Glomerular visceral epithelial cell (primary cell): ENCODE data around the gene CHI3L1.

Source experiments
- DNase-seq: peaks from one replicate; pipeline ENCODE4 v3.0.0-alpha.2; 2016; ENCODE audit errors: extremely low spot score

CHI3L1 gene

DNA sequence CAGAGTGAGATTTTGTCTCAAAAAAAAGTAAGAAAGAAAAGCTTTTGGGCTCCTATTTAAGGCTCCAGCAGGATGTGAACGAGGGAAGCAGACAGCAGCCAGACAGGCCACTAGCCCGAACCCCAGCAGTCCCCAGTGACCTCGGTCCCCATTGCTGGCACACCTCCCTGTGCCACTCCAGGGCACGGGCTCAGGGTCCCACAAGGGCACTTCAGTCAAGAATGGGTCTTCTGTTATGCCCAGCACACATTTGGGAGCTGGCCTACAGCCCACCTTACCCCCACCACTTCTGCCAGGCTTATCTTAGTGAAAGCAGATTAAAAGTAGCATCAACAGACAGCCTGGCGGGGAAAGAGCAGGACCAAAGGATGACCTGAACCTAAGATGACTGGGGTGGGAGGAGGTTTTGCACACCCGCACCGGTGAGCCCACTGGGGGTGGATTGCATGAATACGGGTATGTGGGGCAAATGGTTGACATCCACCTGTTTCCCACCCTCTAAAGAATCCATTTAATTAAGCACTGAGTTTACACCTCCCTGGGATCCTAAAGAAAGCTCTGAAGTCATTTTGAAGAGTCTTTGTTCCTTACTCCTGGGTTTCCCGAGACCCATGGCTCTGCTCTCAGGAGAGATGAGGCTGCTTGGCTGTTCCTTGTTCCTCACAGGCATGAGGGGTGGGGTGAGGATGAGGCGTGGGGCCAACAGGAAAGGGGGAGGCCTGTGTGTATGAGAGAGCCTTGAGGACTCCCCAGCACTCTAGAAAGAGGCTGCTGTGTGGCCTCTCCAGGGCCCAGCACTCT, 4.7 kb downstream of the CHI3L1 start:
- DNase-seq, result no peak

DNA sequence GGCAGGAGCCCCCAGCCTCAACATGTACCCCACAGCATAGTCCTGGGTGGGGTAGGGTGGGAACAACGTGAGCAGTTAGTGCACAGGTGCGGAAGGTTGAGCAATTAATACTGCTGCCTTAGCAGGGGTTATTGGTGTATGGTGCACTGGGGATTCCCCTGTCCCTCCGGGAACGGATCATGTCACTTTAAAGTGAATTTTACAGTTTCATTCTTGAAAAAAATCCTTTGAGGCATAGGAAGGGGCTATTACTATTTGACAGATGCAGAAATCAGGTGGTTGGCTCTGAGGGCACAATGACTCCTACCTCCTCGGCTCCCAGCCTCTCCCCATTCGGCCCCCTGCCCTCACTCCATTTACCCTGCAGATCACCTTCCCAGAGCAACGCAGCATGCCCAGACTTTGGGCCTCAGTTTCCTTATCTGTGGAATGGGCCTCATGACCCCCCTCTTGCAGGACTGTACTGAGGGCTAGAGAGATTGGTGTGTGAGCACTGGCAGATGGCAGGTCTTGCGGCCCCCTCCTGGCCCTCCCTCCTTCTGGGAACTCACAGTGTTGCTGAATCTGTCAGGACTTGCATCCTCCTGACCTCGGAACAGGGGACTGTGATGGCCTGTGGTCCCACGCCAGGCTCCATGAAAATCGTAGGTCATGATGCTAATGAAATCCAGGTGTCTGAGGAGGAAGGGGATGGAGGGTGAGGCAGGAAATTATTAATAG, 5.7 kb downstream of the CHI3L1 start:
- no peak for DNase-seq

DNA sequence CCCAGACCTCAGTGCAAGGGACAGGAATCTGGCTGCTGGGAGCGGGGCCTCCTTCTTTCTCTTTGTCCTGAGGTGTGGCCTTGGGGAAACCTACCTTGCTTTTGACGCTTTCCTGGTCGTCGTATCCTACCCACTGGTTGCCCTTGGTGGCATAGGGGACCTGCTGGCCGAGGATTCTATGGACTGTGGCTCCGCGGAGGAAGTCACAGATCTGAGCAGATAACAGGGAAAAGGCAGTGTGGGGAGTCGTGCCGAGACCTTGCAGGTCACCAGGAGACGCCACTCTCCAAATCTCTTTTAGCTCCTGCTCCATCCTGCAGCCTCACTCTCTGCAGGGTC, 6.9 kb downstream of the CHI3L1 start:
- DNase-seq, result no peak

DNA sequence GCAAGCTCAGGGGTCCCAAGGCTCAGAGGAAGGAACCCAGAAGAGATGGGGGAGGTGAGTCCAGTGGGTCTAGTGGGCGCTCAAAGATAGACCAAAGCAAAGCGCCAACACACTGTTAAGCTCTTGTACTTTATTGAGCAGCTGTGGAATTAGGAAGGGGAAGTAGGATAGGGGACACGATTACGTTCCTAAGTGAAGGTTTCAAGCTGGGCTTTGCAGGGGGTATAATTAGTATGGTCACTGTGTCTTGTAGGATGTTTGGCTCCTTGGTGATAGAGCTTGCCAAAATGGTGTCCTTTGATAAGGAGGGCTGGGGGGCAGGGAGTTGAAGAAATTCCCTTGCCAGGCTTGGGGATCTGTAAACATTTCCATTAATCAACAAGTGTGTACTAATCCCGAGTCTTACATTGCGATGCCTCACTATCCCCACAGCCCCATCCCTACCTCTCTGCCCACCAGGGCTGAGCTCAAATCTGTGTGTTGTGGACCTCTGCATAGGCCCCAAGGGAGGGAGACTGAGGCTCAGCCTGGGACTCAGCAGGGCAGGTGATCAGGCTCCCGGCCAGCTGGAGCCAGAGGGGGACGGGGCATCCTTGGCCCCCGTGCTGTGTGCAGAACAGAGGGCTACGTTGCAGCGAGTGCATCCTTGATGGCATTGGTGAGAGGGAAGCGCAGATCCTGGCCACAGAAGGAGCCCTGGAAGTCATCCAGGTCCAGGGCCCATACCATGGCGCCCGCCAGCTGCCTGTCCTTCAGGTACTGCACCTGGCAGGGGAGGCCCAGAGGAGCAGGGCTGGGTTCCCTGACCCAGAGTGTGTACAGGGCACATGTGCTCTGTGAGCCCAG, 7.5 kb downstream of the CHI3L1 start:
- DNase-seq, result no peak

DNA sequence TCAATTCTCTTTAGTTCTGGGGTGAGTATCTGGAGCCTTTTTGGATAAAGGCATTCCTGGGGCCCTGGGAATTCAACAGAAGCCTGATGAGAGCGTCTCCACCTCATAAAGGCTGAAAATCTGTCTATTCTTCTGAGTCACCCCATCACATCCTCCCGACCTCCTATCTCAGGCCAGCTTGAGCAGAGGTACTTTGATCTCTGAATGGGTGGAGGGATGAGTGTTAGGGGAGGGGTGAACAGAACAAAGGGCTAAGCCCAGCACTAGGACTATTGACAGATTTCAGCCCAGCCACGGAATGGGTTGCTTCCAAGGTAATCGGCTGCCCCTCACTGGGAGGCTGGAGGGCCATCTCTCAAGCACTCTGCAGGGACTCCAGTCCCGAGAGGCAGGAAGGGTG, 8.4 kb downstream of the CHI3L1 start:
- no peak for DNase-seq

DNA sequence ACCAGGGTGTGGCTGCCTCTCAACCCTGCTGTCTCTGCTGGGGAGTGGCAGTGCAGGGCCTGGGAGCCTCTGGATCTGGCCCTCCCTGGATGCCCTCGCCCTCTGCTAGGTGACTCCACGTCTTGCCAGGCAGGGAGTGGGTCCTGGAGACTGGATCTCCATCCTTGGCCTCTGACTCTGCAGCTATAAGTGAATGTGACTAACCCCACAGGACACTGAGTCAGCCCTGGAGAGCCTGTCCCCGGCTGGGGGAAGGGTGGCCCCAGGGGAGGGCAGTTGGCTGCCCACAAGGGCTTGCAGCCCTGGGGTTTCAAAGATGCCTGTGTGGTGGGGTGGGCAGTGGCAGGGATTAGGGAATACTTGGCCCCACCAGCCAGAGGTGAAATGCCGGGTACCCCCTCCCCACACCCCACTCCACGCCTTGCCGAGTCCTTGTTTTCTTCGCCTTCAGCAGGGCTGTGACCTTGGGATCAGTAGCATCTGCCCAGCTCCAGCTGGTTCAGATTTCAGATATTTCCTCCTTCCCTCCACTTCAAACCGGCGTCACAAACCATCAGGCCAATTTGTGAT, 8.9 kb downstream of the CHI3L1 start:
- DNase-seq, result peak; percentile 43

DNA sequence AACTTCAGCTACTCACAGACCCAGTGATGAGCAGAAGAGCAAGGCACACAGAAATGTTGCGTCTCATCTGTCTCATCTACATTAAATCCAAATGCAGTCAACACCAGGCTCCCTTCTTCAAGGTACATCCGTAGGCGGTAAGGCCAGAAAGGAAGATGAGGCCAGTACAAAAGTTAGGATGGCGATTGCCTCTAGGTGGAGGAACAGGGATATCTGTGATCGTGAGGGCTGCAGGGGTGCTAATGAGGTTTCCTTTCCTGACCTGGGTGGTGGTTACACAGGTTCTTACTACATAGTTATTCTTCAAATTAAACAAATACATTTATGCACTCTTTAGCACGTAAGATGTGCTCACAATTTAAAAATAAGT, 9.5 kb downstream of the CHI3L1 start:
- DNase-seq, result no peak

DNA sequence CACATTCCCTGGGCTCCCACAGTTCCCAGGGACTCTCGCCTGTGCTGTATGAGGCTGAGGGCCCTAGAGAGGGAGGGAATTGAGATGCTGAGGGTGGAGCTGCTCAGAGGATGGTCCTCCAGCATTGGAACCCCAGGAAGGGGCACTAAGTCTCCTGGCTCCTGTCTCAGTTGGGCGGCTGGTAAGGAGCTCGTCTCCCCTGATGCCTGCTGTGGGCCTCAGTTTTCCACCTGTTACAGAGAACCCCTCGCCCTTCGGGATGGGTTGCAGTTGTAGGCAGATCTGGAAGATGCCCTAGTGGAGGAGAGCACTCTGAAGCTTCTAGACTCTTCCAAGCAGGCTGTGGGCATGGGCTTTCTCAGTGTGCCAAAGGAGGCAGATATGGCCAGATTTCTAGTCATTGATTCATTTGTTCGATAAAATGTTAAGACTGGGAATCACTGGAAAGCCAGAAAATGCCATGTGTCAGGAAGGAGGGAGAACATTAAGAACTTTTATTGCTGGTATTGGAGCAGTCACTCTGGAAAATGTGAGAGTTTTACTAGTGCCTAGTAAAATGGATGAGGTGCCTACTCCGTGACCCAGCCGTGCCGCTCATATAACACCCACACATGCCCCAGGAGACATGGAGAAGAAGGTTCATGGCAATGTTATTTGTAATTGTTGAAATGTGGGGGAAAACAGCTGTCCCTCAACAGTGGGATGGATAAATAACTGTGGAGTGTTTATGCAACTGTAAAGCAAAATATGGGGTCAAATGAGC, 10.1 kb downstream of the CHI3L1 start:
- no peak for DNase-seq

DNA sequence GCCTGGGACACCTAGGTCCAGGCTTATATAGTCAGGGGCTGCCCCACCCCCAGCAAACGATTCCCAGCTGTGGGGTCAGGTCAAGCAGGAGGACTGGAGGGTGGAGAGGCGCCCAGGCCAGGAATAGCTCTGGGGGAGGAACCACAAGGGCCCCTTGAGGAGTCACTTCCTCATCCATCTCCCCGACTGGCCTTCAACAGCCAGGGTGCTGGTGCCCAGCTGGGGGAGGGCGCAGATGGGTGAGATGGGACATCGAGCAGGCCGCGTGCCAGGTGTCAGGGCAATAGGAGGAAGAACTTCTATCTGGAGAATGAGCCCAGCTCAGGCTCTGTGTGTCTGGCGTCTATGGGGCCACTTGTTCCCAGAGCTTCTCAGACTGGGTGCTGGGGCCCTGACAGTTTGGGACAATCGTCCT, 10.7 kb downstream of the CHI3L1 start:
- DNase-seq, result no peak

DNA sequence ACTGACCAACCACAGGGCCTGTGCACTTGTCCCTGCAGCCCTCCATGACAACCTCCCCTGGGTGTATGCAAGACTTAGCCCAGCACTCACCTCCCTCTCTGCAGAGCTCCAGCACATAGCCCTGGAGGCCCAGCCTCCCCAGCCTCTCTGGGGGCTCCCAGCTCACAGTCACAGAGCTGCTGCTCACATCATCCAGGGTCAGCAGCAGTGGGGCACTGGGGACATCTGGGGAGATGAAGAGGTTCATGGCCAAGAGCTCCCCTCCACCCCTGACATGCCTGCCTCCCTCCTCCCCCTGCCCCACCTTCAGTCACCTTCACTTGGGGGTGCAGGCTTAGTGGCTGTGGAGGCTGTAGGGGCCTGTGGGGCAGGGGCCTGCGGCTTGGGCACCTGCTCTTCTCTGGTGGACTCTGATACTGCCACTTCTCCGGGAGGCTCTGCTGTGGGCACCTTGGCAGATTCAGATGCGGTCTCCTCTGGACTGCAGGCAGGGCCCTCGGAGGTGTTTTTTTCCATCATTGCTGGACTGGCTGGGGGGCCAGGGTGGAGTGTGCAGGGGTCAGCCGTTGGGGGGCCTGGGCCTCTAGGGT, 11.2 kb downstream of the CHI3L1 start, which contains the start of gene MYBPH:
TSS of gene MYBPH (minus strand) at position 590 of the 590 bp plus-strand sequence. CDS start at position 519, 71 bp downstream.
- no peak for DNase-seq

DNA sequence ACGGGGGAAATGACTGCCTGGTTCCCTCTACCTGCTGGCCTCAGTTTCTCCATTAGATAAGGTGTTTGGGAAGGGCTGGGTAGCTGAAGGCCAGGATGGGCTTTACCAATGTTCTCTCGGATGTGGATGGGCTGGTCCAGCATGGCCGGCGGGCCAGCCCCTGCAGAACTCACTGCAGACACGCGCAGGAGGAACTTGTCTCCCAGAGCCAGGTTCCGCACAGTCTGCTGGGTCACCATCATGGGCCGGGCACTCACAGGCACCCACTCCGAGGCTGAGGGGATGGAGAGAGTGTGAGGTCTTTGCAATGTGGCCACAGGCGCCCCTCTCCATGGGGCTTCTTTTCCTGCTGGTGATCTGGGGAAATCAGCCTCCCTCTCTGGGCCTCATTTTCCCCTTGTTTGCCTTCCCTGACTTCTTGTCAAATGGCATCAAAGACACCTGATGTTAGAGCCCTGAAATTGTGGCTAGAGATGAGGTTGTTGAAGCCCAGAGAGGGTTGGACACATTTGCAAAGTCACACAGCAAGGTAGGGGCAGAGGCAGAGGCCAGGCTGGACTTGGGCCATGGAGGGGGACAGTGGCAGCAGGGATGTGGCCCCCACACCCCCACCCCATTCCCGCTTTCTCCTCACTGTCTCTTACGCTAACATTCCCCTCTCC, 12.0 kb downstream of the CHI3L1 start:
- DNase-seq, result no peak

DNA sequence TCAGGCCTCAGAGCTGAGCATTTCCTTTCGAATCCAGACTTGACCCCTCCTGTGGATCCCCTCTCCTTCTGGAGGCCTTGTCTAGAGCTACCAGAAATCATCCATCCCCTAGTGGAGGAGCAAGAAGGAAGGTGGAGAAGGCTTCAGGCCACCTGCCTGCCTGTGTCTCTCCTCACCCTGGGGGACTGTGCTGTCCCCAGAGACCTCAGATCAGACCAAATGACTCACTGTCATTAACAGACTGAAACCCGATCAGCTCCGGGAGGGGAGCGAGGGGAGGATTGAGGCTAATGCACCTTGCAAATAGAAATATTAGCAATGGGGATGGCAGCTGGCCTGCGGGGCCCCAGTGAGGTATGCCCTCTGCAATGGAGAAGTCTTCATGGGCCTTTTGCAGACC, 12.9 kb downstream of the CHI3L1 start:
- no peak for DNase-seq

DNA sequence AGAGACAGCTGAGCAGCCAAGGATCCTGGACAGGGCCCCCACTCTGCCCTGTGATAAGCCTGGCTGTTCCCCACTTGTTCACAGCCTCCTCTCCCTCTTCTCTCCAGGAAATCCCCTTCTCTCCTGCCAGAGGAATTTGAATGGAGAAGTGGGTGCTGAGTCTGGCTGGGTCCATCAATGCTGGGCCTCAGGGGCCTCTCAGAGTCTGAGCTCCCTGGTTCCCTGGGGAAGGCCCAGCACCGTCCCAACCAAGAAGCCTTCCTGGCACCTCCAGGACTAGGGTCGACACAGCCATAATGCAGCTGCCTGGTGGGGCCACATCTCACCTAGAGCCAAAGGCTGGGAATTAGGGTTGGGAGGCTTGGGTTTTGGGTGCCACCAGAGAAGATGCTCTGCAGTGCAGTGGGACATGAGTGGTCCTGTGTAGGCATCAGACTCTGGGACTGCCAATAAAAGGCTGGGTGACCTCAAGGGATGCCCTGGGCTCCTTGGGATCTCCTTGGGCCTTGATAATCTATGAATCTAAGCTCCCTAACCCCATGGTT, 13.4 kb downstream of the CHI3L1 start:
- peak; percentile 38 for DNase-seq

DNA sequence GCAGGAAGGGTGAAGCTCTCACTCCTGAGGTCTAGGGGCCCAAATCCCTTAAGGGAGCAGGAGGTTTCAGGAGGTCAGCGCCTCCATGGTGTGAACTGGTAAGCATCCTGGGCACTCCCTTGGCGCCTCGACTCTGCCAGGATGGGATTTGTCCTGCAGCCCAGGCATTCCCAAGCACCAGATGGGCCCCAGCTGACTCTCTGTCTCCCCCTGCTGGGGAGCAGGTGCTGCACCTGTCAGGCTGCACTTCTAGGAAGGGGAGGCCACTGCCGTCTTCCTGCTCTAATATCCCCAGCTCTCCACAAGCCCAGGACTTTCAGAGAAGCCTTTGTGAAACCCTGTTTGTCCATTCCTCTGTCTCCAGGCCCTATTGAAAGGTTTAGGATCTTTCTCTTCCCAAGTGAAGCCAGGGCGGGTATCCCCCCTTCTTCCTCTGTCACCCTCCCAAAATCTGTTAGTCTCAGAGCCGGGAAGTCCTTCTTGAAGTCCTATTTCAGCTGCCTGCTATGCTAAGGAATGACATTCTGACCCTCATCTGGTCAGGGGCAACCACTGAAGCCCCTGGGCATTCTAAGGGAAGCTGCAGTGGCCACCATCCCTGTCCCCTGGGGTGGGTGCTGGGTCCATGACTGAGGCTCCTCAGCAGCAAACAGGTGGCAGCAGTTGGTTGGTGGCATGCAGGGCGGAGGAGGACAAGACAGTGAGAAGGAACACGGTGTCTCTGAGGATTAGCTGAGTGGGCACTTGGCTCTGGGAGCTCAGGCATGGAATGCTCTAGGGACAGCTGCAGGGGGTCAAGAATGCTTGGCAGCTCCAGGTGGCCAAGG, 14.1 kb downstream of the CHI3L1 start:
- peak; percentile 80 for DNase-seq

DNA sequence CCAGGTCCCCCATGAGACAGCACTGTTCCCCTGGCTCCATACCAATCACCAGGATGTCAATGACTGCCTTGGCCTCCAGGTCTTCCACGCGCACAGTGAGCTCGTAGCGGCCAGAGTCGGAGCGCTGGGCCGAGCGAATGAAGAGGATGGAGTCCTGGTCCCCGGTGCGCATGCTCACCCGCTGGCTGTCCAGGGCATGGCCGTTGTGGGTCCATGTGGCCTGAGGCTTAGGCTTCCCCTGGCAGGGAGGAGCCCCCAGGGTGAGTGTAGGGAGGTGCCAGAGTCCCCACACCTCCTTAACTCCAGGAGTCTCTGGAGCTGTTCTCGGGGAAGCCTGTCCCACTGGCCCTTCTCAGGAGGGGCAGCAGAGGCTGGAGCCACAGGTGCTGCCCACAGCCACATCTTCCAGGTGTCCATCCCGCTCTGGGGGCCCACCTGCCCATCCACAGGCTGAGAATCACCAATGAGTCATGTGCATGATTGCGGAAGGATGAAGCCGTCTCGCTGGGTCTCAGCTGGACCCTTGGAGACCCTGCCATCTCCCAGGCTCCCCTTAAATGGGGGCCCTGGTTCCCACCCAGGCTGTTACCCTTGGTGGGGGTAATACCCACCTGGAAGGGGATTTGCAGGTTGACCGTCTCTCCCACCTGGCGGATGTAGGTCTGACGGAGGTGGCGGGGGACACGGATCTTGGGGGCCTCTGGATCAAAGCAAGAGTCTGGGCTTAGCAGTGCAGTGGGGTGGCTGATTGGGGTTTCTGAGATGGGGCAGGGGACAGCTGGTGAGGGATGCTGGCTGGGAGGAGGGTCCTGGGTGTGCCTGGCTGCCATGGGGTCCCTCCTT, 14.9 kb downstream of the CHI3L1 start:
- DNase-seq, result no peak

DNA sequence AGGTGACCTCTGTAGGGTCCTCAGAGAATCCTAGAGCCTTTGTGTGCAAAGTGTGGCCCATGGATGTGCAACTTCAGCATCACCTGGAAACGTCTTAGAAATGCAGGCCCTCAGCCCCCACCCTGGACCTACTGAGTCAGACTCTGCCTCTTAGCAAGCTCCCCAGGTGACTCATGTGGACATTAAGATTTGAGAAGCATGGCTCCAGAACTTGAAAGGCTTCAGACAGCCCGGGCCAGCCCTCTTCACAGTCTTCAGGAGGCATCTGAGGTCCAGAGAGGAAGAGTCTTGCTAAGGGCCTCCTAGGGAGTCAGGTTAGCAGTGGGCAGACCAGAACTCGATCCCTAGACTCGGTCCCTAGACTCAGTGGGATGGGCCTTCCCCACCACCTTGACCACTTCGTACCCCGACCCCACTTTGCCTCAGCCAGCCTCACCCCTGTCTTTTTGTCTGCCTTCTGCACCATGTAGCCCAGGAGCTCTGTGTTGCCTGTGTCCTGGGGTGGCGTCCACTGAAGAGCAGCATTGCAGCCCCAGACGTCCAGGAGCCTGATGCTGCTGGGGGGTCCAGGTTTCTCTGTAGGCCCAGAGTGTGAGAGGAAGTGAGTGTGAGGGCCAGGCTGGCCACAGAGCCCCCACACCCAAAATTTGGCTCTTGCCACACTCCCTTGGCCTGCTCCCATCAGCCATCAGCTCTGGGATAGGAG, 15.7 kb downstream of the CHI3L1 start:
- DNase-seq, result no peak

DNA sequence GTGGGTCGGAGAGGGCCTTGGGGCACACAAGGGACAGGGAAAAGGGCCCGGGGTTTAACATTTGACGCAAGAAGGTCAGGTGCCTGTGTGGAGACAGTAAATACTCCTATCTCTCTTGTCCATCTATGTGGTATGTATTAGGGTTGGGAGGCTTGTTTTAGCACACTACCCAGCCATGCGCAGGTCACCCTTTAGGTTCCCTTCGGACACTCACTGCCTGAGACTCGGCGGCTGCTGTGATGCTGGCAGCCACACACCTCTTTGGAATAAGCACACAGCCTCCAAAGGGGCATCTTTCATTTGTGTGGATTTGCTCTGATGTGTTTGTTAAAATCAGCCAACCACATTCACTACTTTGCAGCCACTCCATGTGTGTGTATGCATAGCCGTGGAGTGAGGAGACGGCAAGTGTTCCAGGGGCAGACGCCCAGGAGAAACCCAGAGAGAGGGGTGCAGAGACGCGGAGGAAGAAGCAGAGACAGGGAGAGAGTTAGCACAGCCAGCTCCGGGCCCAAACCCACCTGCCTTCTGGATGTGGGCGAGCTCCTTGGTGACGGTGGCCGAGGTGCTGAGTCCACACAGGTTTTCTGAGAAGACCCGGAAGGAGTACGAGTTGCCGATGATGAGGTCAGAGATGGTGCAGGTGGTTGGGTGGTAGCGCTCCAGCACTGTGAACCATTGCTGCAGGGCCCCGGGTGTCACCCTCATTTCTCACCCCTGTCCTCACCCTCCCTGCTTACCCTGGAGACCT, 16.6 kb downstream of the CHI3L1 start:
- DNase-seq, result no peak
